H9 (cell line): ENCODE data around the gene INPP5A. TPM values are rescaled to one million over a fixed set of nuclear protein-coding genes. Genes with fewer than 3 reads are reported as not detected.

Source experiments
- DNase-seq: peaks from one replicate; pipeline ENCODE4 v3.0.0-alpha.2; 2017
- H2AFZ ChIP-seq: one replicate; pipeline ENCODE4 v1.6.1; 2013; ENCODE audit warnings: mild to moderate bottlenecking, low read length, control low read depth, moderate library complexity
- H2AK5ac ChIP-seq: 2 replicates; pipeline ENCODE4 v1.6.1; 2013; ENCODE audit warnings: low read length, control low read depth, mixed read lengths; ENCODE audit not compliant: insufficient read length
- H2BK120ac ChIP-seq: one replicate; pipeline ENCODE4 v1.6.1; 2013; ENCODE audit warnings: low read depth, mild to moderate bottlenecking, low read length, control low read depth, inconsistent platforms; ENCODE audit not compliant: poor library complexity, severe bottlenecking
- H2BK12ac ChIP-seq: 2 replicates; pipeline ENCODE4 v1.6.1; 2013; ENCODE audit warnings: low read length, control low read depth, mixed read lengths, low read depth; ENCODE audit not compliant: insufficient read length
- H2BK15ac ChIP-seq: 2 replicates; pipeline ENCODE4 v1.6.1; 2013; ENCODE audit warnings: low read depth, low read length, control low read depth
- H2BK20ac ChIP-seq: one replicate; pipeline ENCODE4 v1.6.1; 2013; ENCODE audit warnings: low read depth, mild to moderate bottlenecking, low read length, control low read depth, inconsistent platforms; ENCODE audit not compliant: poor library complexity, severe bottlenecking
- H2BK5ac ChIP-seq: 2 replicates; pipeline ENCODE4 v1.6.1; 2013; ENCODE audit warnings: low read length, control low read depth, mixed read lengths; ENCODE audit not compliant: insufficient read length
- H3K14ac ChIP-seq: 2 replicates; pipeline ENCODE4 v1.6.1; 2013; ENCODE audit warnings: low read length, control low read depth; ENCODE audit not compliant: insufficient read depth
- H3K18ac ChIP-seq: 2 replicates; pipeline ENCODE4 v1.6.1; 2013; ENCODE audit warnings: low read depth, mild to moderate bottlenecking, mixed read lengths, low read length, control low read depth; ENCODE audit not compliant: insufficient read length
- H3K23ac ChIP-seq: 2 replicates; pipeline ENCODE4 v1.6.1; 2013; ENCODE audit warnings: low read length, control low read depth, mixed read lengths, low read depth; ENCODE audit not compliant: insufficient read length
- H3K23me2 ChIP-seq: 2 replicates; pipeline ENCODE4 v1.6.1; 2013; ENCODE audit warnings: low read depth, mild to moderate bottlenecking, mixed read lengths, low read length, control low read depth; ENCODE audit not compliant: insufficient read length, poor library complexity, severe bottlenecking
- H3K27ac ChIP-seq: 2 replicates; pipeline ENCODE4 v1.5.1; 2013; ENCODE audit warnings: low read length, control low read depth, mixed read lengths, low read depth; ENCODE audit not compliant: insufficient read length
- H3K27me3 ChIP-seq: 2 replicates; pipeline ENCODE4 v1.6.1; 2013; ENCODE audit warnings: low read length, control low read depth, inconsistent platforms; ENCODE audit not compliant: insufficient read depth
- H3K4ac ChIP-seq: 2 replicates; pipeline ENCODE4 v1.6.1; 2013; ENCODE audit warnings: low read depth, mild to moderate bottlenecking, control low read depth, inconsistent platforms, low read length, moderate library complexity
- H3K4me1 ChIP-seq: 2 replicates; pipeline ENCODE4 v1.6.1; 2013; ENCODE audit warnings: low read length, control low read depth, inconsistent platforms; ENCODE audit not compliant: insufficient read depth
- H3K4me2 ChIP-seq: 2 replicates; pipeline ENCODE4 v1.6.1; 2013; ENCODE audit warnings: low read length, control low read depth, mixed read lengths; ENCODE audit not compliant: insufficient read length, insufficient read depth
- H3K56ac ChIP-seq: 2 replicates; pipeline ENCODE4 v1.6.1; 2013; ENCODE audit warnings: low read depth, mild to moderate bottlenecking, mixed read lengths, low read length, control low read depth; ENCODE audit not compliant: insufficient read length
- H3K79me1 ChIP-seq: 2 replicates; pipeline ENCODE4 v1.6.1; 2013; ENCODE audit warnings: low read depth, mild to moderate bottlenecking, moderate library complexity, low read length, control low read depth, inconsistent platforms; ENCODE audit not compliant: insufficient read depth, poor library complexity, severe bottlenecking
- H3K79me2 ChIP-seq: 2 replicates; pipeline ENCODE4 v1.6.1; 2013; ENCODE audit warnings: low read length, control low read depth, inconsistent platforms; ENCODE audit not compliant: insufficient read depth
- H3K9ac ChIP-seq: 2 replicates; pipeline ENCODE4 v1.6.1; 2013; ENCODE audit warnings: low read length, control low read depth, mixed read lengths; ENCODE audit not compliant: insufficient read length; ENCODE audit errors: extremely low read depth
- H3K9me3 ChIP-seq: one replicate; pipeline ENCODE4 v1.6.1; 2013; ENCODE audit warnings: low read depth, low read length, inconsistent platforms; ENCODE audit not compliant: control insufficient read depth
- H3T11ph ChIP-seq: one replicate; pipeline ENCODE4 v1.6.1; 2013; ENCODE audit warnings: mild to moderate bottlenecking, low read length, control low read depth, inconsistent platforms
- H4K20me1 ChIP-seq: one replicate; pipeline ENCODE4 v1.6.1; 2013; ENCODE audit not compliant: control insufficient read depth, insufficient read length, insufficient read depth
- H4K5ac ChIP-seq: 2 replicates; pipeline ENCODE4 v1.6.1; 2013; ENCODE audit warnings: low read depth, mild to moderate bottlenecking, mixed read lengths, low read length, control low read depth; ENCODE audit not compliant: insufficient read length
- H4K8ac ChIP-seq: replicated peaks from 2 replicates; pipeline ENCODE4 v1.6.1; 2013; ENCODE audit warnings: low read length, control low read depth, mixed read lengths, low read depth; ENCODE audit not compliant: insufficient read length
- H4K91ac ChIP-seq: 2 replicates; pipeline ENCODE4 v1.6.1; 2013; ENCODE audit warnings: low read depth, mild to moderate bottlenecking, moderate library complexity, mixed read lengths, low read length, control low read depth; ENCODE audit not compliant: insufficient read length
- H3K27ac Mint-ChIP-seq, 3 experiments: 2 replicates in 2 of 3; 3 replicates in 1 of 3; pipeline ENCODE4 v1.8.0; 2020 to 2021; ENCODE audit warnings: mixed read lengths in 3 of 3, mild to moderate bottlenecking in 1 of 3, moderate library complexity in 1 of 3
- H3K27me3 Mint-ChIP-seq: 2 replicates; pipeline ENCODE4 v1.8.0; 2021; ENCODE audit warnings: low read depth, mild to moderate bottlenecking, moderate library complexity, mixed read lengths
- H3K36me3 Mint-ChIP-seq, 3 experiments: 2 replicates in 2 of 3; 3 replicates in 1 of 3; pipeline ENCODE4 v1.8.0; 2020 to 2021; ENCODE audit warnings: low read depth in 3 of 3, mixed read lengths in 3 of 3; ENCODE audit not compliant: insufficient read depth in 1 of 3
- H3K4me1 Mint-ChIP-seq, 2 experiments: 2 replicates each; pipeline ENCODE4 v1.8.0; 2020; ENCODE audit warnings: mixed read lengths in 2 of 2
- H3K4me3 Mint-ChIP-seq, 2 experiments: 2 replicates in 1 of 2; 3 replicates in 1 of 2; pipeline ENCODE4 v1.8.0; 2020 to 2021; ENCODE audit warnings: mild to moderate bottlenecking in 2 of 2, mixed read lengths in 2 of 2, moderate library complexity in 1 of 2
- H3K9me3 Mint-ChIP-seq, 2 experiments: 2 replicates in 1 of 2; 3 replicates in 1 of 2; pipeline ENCODE4 v1.8.0; 2020; ENCODE audit warnings: mild to moderate bottlenecking in 2 of 2, mixed read lengths in 2 of 2, moderate library complexity in 1 of 2
- CTCF ChIP-seq: fragments of 200-600 bp; sonication (generic); conservative IDR thresholded peaks from 3 replicates; pipeline ENCODE4 v1.8.0; 2021; ENCODE audit warnings: antibody characterized with exemption, mild to moderate bottlenecking
- WGBS: extraction: QIAGEN DNeasy Blood & Tissue Kit; methylation state at CpG from one replicate; pipeline ENCODE4 v1.1.7; 2013; ENCODE audit warnings: missing lambda C conversion rate, low lambda C conversion rate, mixed read lengths; ENCODE audit not compliant: insufficient read length; ENCODE audit errors: extremely low coverage; 5-methylcytosine and 5-hydroxymethylcytosine counted together
- total RNA-seq: library from RNA; stranded (reverse); gene quantifications from 2 replicates; pipeline ENCODE4 v1.2.1, GENCODE V29; 2021

The INPP5A gene
- total RNA-seq, 1 experiment from 2014 or later, result 17.7 TPM

DNA sequence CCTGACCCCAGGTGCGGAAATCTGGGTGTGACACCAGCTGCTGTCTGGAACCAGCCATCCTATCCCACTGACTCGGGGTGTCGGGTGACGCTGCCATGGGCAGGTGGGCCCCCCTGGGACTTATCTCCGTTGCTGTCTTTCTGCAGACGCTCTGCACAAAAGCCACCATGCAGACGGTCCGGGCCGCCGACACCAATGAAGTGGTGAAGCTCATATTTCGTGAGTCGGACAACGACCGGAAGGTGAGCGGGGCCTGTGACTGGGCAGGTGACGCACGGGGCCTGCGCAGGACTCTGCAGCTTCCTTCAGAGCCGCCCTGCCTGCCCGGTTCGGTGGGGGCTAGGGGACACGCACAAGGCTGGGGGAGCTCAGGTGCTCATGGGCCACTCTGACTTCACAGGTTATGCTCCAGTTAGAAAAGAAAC, 211.8 kb downstream of the INPP5A start:
- DNase-seq, result no peak
- Histone ChIP-seq H3K9ac (no peak overlapping the region), H3K27ac (no peak overlapping the region), H4K91ac (no peak overlapping the region), H3K4me1 (no peaks in the 10 kb centered on the region; the same call in 1 of the 2 replicates), H3K9me3 (no peaks in the 10 kb centered on the region), H2AK5ac (no peak overlapping the region), H4K8ac (no peak overlapping the region), H3T11ph (no peak overlapping the region), H3K4me2 (no peak overlapping the region), H3K4ac (no peak overlapping the region), H3K23ac (no peak overlapping the region), H2BK120ac (no peak overlapping the region), H2BK5ac (no peak overlapping the region), H2AFZ (no peak overlapping the region), H3K14ac (no peak overlapping the region), H3K18ac (no peak overlapping the region), H3K23me2 (no peaks in the 10 kb centered on the region), H2BK15ac (no peak overlapping the region), H2BK12ac (no peak overlapping the region), H3K79me1 (no peaks in the 10 kb centered on the region), H4K20me1 (no peaks in the 10 kb centered on the region), H3K56ac (no peak overlapping the region), H2BK20ac (no peak overlapping the region), H4K5ac (no peak overlapping the region), H3K27me3 (no peaks in the 10 kb centered on the region), H3K79me2 (no peaks in the 10 kb centered on the region)
- Mint-ChIP-seq H3K4me1 (peaks cover 24 to 29% of the 10 kb centered on the region in 2 experiments), H3K27me3 (peaks cover 2% of the 10 kb centered on the region; the same call in 1 of the 2 replicates), H3K9me3 (no peaks in the 10 kb centered on the region), H3K27ac (peak overlapping the region in 1 of 3 experiments; percentile 85; a peak in 1 of 7 replicates), H3K36me3 (peaks cover 0 to 2% (median 0%) of the 10 kb centered on the region in 3 experiments; a peak in 3 of 7 replicates), H3K4me3 (no peak overlapping the region)
- TF ChIP-seq CTCF, result no peak
- no CpG with 5 or more reads among the region's 22 CpGs for WGBS
